ENCODE measurements around the gene PAK5. TPM values are rescaled to one million over a fixed set of nuclear protein-coding genes. Genes with fewer than 3 reads are reported as not detected.

Gene PAK5
- total and polyA plus RNA-seq, 2 of the 13 experiments (the other 11 are each of a cell fraction or from before 2014, with no cell fraction given), result not detected

DNA sequence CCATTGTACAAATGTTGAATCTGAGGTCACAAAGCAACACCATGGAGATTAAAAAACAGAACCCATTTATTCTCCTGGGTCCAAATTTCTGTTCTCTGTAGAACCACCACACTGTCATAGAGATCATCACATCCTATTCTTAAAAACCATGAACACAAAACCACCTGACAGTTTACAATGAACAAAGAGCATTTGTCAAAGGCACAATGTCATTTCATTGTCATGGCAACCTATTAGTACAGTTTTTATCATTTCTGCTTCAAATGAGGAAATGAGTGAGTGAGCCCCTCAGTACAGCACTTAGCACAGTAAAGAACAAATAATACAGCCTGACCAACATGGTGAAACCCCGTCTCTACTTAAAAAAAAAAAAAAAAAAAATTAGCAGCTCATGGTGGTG lies 347.6 kb downstream of the PAK5 start:
- FAIRE-seq (no peak), ATAC-seq (no peak), DNase-seq (ENCODE audit: low spot score) (no peak)
- no peaks in the 10 kb centered on the region for H4K20me1 ChIP-seq (ENCODE audit: insufficient read depth, low read length)
- H3K9ac ChIP-seq (ENCODE audit: insufficient read depth, low read depth, low read length), result no peak overlapping the region
- H3K27me3 ChIP-seq (ENCODE audit: control insufficient read depth in 1 of 2, insufficient read depth in 2 of 2, low read length in 2 of 2), result 0 out of 5 replicates have a peak, but pooled peaks cover 0 to 5% of the 10 kb centered on the region in 2 experiments
- intact Hi-C loops (cut with micrococcal nuclease; ENCODE audit: unreplicated experiment) (no loop called here), in situ Hi-C loops (cut with HindIII; ENCODE audit: extremely low pct_ligation_motif_present, low pct_unique_long_range_greater_than_20kb) (no loop called here)
- no peaks in the 10 kb centered on the region for H3K79me2 ChIP-seq (ENCODE audit: insufficient read depth, low read length)
- H3K9me3 ChIP-seq (ENCODE audit: low read length), result no peaks in the 10 kb centered on the region
- H3K4me2 ChIP-seq (ENCODE audit: low read depth, low read length), result no peak overlapping the region
- no peak overlapping the region for H3K27ac ChIP-seq (ENCODE audit: extremely low read length, insufficient read depth, low read length)
- ChIA-PET POLR2A (no interaction called here), CTCF (ENCODE audit: low intra/inter-chr PET ratio, low total read pairs) (no interaction called here)
- no peaks in the 10 kb centered on the region for H3K4me1 ChIP-seq (ENCODE audit: insufficient read depth, low read length)
- no peaks in the 10 kb centered on the region for H3K36me3 ChIP-seq (replicated peaks in 1 of 2; ENCODE audit: control insufficient read depth in 1 of 2, insufficient read depth in 2 of 2, low read length in 2 of 2)
- no peak overlapping the region for H3K4me3 ChIP-seq (replicated peaks in 1 of 3; ENCODE audit: insufficient read depth in 1 of 3, low read depth in 2 of 3, low read length in 3 of 3)
- WGBS (ENCODE audit: low lambda C conversion rate), result 0% methylated on average over 1 of the region's 1 CpG
- BruUV-seq (replicated peaks), result no TSS peak
- H2AFZ ChIP-seq (ENCODE audit: low read length), result no peak overlapping the region
- TF ChIP-seq ZNF331 (CRISPR knock-in tag; IDR thresholded peaks at IDR 0.05) (no peak), CBX2 (IDR thresholded peaks at IDR 0.05; ENCODE audit: low read depth, low read length) (no peak), CBX2 (CRISPR knock-in tag; IDR thresholded peaks at IDR 0.05; ENCODE audit: low read depth) (no peak), NFE2L1 (CRISPR knock-in tag; IDR thresholded peaks at IDR 0.05; ENCODE audit: borderline replicate concordance) (no peak), SYNCRIP (IDR thresholded peaks at IDR 0.05; ENCODE audit: insufficient read depth, low read depth, low read length) (no peak), TAF1 (CRISPR knock-in tag; IDR thresholded peaks at IDR 0.05) (no peak), CCAR2 (optimal IDR thresholded peaks at IDR 0.05; ENCODE audit: low read depth, low read length) (no peak), TRIM24 (CRISPR knock-in tag; IDR thresholded peaks at IDR 0.05) (no peak), ZBTB38 (CRISPR knock-in tag; IDR thresholded peaks at IDR 0.05) (no peak)
- TF ChIP-seq, protein P1, sequence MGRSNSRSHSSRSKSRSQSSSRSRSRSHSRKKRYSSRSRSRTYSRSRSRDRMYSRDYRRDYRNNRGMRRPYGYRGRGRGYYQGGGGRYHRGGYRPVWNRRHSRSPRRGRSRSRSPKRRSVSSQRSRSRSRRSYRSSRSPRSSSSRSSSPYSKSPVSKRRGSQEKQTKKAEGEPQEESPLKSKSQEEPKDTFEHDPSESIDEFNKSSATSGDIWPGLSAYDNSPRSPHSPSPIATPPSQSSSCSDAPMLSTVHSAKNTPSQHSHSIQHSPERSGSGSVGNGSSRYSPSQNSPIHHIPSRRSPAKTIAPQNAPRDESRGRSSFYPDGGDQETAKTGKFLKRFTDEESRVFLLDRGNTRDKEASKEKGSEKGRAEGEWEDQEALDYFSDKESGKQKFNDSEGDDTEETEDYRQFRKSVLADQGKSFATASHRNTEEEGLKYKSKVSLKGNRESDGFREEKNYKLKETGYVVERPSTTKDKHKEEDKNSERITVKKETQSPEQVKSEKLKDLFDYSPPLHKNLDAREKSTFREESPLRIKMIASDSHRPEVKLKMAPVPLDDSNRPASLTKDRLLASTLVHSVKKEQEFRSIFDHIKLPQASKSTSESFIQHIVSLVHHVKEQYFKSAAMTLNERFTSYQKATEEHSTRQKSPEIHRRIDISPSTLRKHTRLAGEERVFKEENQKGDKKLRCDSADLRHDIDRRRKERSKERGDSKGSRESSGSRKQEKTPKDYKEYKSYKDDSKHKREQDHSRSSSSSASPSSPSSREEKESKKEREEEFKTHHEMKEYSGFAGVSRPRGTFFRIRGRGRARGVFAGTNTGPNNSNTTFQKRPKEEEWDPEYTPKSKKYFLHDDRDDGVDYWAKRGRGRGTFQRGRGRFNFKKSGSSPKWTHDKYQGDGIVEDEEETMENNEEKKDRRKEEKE (IDR thresholded peaks at IDR 0.05), result no peak
- TF ChIP-seq, protein P2, sequence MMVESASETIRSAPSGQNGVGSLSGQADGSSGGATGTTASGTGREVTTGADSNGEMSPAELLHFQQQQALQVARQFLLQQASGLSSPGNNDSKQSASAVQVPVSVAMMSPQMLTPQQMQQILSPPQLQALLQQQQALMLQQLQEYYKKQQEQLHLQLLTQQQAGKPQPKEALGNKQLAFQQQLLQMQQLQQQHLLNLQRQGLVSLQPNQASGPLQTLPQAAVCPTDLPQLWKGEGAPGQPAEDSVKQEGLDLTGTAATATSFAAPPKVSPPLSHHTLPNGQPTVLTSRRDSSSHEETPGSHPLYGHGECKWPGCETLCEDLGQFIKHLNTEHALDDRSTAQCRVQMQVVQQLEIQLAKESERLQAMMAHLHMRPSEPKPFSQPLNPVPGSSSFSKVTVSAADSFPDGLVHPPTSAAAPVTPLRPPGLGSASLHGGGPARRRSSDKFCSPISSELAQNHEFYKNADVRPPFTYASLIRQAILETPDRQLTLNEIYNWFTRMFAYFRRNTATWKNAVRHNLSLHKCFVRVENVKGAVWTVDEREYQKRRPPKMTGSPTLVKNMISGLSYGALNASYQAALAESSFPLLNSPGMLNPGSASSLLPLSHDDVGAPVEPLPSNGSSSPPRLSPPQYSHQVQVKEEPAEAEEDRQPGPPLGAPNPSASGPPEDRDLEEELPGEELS (CRISPR knock-in tag; IDR thresholded peaks at IDR 0.05), result no peak
- TF ChIP-seq, protein P3, sequence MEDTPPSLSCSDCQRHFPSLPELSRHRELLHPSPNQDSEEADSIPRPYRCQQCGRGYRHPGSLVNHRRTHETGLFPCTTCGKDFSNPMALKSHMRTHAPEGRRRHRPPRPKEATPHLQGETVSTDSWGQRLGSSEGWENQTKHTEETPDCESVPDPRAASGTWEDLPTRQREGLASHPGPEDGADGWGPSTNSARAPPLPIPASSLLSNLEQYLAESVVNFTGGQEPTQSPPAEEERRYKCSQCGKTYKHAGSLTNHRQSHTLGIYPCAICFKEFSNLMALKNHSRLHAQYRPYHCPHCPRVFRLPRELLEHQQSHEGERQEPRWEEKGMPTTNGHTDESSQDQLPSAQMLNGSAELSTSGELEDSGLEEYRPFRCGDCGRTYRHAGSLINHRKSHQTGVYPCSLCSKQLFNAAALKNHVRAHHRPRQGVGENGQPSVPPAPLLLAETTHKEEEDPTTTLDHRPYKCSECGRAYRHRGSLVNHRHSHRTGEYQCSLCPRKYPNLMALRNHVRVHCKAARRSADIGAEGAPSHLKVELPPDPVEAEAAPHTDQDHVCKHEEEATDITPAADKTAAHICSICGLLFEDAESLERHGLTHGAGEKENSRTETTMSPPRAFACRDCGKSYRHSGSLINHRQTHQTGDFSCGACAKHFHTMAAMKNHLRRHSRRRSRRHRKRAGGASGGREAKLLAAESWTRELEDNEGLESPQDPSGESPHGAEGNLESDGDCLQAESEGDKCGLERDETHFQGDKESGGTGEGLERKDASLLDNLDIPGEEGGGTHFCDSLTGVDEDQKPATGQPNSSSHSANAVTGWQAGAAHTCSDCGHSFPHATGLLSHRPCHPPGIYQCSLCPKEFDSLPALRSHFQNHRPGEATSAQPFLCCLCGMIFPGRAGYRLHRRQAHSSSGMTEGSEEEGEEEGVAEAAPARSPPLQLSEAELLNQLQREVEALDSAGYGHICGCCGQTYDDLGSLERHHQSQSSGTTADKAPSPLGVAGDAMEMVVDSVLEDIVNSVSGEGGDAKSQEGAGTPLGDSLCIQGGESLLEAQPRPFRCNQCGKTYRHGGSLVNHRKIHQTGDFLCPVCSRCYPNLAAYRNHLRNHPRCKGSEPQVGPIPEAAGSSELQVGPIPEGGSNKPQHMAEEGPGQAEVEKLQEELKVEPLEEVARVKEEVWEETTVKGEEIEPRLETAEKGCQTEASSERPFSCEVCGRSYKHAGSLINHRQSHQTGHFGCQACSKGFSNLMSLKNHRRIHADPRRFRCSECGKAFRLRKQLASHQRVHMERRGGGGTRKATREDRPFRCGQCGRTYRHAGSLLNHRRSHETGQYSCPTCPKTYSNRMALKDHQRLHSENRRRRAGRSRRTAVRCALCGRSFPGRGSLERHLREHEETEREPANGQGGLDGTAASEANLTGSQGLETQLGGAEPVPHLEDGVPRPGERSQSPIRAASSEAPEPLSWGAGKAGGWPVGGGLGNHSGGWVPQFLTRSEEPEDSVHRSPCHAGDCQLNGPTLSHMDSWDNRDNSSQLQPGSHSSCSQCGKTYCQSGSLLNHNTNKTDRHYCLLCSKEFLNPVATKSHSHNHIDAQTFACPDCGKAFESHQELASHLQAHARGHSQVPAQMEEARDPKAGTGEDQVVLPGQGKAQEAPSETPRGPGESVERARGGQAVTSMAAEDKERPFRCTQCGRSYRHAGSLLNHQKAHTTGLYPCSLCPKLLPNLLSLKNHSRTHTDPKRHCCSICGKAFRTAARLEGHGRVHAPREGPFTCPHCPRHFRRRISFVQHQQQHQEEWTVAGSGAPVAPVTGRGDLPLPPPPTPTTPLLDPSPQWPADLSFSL (CRISPR knock-in tag; IDR thresholded peaks at IDR 0.05), result no peak
- TF ChIP-seq, protein P4, sequence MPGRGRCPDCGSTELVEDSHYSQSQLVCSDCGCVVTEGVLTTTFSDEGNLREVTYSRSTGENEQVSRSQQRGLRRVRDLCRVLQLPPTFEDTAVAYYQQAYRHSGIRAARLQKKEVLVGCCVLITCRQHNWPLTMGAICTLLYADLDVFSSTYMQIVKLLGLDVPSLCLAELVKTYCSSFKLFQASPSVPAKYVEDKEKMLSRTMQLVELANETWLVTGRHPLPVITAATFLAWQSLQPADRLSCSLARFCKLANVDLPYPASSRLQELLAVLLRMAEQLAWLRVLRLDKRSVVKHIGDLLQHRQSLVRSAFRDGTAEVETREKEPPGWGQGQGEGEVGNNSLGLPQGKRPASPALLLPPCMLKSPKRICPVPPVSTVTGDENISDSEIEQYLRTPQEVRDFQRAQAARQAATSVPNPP (CRISPR knock-in tag; IDR thresholded peaks at IDR 0.05), result no peak
